DMS114 treated with DMSO at 0.1 percent for 48 hours (cell line): Measurements from ENCODE around the gene HLA-DMA.
A peak's percentile ranks its signal among the peaks of the same experiment; 100 is the strongest.

Experiments
- DNase-seq: peaks from one replicate; lab custom pipeline; 2025; ENCODE audit not compliant: unreplicated experiment; lab: John Stamatoyannopoulos, UW

The HLA-DMA gene

DNA sequence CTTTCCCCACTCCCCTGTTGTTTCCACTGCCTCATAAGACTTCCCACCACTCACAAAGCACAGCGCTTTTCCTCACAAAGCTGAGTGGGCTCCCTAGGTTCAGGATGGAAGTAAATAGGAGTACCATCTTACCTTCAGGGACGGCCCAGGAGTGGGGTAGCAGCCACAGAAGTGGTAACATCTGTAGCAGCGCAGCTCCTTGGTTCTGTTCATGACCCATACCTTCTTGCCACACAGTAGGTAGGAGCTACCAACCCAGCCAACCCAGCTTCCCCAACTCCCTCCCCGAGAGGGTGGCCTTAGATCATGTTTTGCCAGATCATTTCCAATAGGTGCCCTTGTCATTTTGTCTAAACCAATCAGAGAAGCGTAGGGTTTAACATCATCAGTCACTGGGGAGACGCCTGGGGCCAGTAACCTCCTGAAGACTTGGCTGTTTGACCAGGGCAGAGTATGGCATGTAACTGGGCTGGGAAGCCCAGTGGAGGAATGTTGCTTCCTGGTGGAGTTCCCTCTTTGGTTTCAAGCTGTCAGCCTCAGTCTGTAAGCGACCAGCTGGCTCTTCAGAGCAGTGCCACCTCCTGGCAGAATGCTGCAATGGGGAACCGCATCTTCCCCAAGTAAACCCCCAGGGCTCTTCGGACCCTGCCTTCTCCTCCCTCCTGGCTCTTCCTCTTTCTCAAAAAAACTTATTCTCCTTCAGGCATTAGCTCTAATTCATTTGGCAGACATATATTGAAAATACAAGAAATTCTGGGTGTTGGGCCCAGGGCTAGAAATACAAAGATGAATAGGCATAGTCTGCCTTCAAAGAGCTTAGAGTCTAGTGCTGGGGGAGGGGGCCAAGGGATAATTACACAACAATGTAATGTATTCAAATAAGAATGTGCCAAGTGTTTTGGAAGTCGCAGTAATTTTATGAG is at the start of gene HLA-DMA:
Gene HLA-DMA, minus strand, starts transcription at position 281 of the 923 bp plus-strand sequence. Its CDS starts 61 bp downstream, at position 220.
- peak; percentile 72 for DNase-seq

DNA sequence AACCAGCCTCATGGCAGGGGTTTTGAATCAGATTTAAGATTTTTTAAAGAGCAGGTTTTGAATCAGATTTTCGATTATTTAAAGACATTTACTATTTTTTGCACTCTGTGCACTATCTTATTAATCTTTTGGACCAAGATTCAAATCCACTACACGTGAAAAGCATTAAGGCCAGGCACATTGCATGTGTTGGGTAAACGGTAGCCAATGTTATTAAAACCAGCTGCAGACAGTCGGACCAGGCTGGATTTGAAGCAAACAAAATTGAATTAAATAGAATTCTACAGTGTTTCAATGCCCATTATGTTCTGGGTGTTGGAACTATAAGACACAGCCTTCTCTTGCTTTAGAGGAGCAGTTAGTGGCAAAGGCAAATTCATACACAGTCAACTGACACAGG is 48.8 kb upstream of the HLA-DMA start:
- no peak for DNase-seq

DNA sequence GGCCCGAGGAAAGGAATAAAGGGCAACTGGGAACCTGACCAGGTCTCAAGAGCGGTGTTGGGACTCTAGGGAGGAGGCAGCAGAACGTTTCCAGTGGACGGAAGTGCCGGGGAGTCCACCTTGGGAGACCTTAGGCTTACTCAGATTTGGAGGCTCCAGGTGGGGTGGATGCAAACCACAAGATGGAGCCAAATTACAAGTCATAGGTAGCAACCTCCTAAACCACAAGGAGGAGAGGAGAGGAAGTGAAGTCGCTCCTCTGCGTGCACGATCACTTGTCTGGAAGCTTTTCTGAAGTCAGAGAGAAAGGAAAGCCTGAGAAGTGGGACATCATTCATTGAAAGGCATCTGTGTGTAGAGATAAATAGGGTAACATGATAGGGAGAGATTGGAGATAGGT is 47.2 kb upstream of the HLA-DMA start:
- DNase-seq, result peak; percentile 20

DNA sequence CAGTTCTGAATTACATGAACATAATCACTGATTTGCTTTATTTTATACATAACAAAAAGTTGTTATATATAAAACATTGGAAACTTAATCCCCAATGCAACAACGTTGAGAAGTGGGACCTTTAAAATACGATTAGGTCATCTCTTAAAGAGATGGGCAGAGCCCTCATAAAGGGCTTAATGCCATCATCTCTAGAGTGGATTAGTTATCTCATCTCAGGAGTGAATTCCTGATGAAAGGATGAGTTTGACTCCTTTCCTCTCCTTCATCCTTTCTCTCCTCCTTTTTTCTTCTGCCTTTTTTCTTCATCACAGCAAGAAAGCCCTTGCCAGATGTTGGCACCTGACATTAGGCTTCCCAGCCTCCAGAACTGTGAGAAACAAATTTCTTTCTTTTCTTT is 42.6 kb upstream of the HLA-DMA start:
- DNase-seq, result no peak

DNA sequence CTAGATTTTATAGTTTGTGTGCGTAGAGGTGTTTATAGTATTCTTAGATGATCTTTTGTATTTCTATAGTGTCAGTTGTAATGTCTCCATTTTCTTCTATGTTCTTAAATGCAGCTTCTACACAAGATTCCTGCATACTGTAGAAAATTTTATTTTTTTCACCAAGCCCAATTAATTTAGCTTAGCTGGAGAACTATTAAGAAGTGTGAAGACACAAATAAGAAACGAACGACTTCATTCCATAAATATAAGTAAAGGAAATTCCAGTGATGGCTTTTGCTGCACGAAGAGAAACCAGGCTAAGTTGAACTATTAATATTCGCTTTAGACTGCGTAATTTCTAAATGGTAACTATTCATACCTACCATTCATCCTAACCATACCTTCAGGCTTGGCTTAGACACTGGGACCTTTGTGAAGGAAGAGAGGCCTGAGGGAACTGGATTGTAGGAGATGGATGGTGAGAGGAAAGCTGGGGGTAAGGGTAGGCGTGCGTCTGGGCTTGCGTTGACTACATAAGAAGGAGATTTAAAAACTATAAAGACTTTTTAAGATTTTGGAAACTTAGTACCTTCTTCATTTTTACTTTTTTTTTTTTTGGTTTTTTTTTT is 40.6 kb upstream of the HLA-DMA start:
- no peak for DNase-seq

DNA sequence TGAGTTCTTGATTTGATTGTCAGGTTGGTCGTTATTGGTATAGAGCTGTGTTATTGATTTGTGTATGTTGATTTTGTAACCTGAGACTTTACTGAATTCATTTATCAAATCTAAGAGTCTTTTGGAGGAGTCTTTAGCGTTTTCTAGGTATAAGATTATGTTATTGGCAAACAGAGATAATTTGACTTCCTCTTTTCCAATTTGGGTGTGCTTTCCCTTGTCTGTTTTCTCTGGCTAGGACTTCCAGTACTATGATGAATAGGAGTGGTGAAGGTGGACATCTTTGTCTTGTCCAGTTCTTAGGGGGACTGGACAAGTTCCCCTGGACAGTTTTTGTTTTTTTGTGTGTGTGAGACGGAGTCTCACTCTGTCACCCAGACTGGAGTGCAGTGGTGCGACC is 39.1 kb upstream of the HLA-DMA start:
- DNase-seq, result no peak

DNA sequence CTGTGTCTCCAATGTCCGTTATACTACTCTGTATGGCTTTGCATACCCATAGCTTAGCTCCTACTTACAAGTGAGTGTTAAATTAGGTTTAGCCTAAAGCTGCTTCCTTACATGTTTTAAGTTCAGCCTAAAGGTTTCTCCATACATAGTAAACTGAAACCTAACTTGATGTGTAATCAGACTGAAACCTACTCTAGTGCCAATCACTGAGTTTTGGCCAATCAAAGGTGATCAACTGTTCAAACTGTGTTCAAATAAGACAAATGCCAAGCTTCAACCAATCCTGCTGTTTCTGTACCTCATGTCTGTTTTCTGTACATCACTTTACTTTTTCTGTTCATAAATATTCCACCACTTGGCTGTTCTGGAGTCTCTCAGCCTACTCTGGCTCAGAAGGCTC is 36.5 kb upstream of the HLA-DMA start:
- DNase-seq, result no peak

DNA sequence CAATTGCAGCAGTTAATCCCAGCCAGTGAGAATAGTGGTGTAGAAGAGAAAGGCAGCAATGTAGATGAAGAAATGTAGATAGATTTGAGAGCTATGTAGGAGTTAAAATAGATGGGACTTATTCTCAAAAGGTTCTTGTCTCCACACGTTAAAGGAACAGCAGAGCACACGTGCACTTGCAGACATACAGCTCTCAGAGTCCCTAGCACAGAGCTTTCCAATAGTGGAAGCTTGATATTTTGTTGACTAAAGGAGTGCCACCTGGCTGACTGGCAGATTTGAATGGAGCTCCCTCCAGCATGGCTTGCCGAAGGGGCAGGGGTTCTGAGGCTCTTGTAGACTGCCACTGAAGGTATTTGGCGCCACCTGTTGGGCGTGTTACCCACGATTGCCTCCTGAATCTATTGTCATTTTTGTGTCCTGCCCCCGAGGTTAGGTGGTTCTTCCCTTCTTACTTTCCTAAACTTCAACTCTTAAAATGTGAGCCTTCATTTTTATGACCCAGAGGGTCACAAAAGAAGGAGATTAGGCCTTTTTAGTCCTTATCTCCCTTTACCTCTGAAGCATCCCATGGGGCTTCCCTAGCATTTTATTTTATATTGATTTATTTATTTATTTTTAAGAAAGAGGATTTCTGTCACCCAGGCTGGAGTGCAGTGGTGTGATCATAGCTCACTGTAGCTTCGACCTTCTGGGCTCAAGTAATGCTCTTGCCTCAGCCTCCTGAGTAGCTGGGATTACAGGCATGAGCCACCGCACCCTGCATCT is 31.9 kb upstream of the HLA-DMA start:
- DNase-seq, result peak; percentile 82

DNA sequence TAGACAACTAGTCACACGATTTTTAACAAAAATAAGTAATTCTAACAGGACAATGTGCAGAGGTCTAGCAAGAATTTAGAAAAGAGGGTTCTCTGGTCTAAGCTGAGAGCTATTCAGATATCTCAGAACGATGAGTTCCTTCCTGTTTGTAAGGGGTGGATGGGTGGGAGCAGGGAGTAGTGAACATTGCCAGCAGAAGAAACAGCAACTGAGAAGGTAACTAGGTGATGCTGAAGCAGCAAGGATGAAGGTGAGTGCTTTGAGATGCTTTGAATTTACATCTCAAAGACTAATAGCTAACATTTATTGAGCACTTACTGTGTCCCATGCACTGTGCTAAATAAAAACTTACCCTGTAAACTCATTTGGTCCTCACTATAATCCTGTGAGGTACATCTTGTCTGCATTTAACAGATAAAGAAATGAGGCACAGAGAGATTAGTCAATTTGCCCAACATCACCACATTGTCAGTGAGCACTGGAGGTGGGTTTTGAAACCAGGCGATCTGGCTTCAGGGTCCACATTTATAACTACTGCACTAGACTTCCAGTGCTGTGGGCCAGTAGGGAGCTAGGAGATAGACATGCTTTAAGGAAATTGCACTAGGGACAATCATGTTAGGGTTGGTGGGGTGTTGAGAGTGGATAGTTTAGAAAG is 31.2 kb upstream of the HLA-DMA start:
- DNase-seq, result no peak

DNA sequence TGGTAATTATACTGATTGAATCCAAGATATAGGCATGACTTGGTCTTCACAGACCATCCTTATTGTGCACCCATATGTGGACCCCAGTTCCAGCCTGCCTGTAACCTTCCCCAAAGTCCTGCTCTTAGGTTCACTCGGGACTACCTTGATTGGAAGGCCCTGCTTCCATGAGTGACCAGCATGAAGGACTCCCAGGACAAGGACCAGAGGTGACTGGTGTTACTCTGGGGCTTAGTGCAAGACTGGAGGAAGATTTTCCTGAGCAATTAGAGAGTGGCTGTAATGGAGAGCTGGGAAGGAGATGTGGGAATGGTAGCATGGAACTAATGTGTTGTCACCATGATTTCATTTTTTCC is 30.6 kb upstream of the HLA-DMA start:
- no peak for DNase-seq

DNA sequence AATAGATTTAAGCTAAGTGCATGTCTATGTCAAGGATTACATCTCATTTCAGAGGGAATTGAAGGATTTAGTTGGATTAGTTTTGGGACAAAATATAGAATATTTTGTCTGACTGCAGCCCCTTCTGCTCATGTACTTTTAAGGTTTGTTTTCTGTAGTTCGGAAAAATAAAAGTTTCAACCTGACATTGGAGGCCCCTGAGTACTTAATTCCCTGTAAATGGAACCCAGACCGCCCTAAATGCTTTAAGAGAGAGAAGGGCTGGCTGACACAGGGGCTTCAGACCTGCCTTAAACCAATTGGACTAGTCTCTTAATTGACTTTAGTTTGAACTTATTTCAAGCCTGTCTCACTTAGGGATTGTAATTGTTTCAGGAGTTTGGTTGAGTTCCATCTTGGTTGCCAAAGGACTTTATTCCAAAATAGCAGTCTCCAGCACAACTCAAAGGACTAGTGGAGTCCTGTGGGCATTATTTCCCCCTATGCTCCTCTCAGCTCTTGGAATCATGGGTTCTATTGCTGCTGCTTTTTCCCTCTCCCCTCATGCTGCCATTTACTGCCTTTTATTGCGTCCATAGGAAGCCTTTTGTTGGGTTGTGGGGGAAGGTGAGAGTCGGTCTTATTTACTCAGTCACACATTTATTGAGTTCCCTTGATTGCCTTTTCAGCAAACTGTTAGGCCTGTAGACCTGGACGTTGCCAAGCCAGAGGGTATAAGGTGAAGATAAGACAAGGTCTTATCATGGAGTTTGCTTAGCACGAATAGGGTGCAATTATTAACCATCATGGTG is 30.0 kb upstream of the HLA-DMA start:
- DNase-seq, result peak; percentile 64

DNA sequence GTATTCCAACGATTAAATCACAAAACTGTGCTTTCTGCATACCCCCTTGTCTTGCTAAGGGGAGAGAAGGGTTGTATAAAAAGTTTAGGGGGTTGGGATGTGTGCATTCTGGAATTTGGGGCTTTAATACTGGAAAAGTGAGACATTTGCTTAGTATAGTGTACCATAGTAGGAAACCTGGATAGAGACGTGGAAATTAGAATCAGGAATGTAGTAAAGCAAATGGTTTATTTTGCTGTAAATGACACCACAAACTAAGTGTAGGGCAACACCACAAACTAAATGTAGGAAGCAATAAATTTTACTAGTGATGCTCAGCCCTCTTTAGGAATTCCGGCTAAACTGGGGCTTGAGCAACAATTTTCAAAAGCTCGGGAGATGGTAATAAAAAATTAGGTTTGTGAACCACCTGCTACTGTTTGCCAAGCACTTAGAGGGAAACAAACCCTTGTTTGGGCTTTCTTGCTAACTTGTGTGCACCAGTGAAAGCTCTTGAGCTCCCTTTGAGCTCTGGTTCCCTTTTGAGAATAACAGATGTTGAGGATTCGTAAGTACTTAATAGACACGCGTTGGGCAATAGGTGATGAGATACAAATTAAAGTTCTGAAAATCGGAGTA is 29.3 kb upstream of the HLA-DMA start:
- DNase-seq, result peak; percentile 64

DNA sequence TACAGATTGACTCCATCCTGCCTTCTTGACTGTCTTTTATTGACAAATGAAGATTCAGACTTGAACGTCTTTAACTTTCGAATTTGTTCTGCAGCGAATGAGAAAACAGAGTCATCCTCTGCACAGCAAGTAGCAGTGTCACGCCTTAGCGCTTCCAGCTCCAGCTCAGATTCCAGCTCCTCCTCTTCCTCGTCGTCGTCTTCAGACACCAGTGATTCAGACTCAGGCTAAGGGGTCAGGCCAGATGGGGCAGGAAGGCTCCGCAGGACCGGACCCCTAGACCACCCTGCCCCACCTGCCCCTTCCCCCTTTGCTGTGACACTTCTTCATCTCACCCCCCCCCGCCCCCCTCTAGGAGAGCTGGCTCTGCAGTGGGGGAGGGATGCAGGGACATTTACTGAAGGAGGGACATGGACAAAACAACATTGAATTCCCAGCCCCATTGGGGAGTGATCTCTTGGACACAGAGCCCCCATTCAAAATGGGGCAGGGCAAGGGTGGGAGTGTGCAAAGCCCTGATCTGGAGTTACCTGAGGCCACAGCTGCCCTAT is 27.7 kb upstream of the HLA-DMA start:
- no peak for DNase-seq

DNA sequence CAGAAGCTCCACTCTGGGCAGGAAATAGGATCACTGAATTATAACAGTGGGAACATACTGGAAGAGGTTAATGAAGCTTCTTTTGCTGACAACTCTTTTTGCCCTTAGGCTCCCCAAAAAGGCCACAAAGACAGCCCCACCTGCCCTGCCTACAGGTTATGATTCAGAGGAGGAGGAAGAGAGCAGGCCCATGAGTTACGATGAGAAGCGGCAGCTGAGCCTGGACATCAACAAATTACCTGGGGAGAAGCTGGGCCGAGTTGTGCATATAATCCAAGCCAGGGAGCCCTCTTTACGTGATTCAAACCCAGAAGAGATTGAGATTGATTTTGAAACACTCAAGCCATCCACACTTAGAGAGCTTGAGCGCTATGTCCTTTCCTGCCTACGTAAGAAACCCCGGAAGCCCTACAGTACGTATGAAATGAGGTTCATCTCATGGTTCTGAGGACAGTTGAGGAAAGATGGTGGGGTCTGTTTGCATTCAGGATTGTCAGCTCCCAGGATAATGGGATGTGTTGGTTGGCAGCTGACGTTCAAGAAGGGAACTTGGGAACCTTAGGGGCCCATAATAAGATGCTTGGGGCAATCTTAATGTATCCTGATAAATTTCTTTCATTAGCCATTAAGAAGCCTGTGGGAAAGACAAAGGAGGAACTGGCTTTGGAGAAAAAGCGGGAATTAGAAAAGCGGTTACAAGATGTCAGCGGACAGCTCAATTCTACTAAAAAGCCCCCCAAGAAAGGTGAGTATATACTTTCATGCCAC is 27.0 kb upstream of the HLA-DMA start:
- DNase-seq, result no peak

DNA sequence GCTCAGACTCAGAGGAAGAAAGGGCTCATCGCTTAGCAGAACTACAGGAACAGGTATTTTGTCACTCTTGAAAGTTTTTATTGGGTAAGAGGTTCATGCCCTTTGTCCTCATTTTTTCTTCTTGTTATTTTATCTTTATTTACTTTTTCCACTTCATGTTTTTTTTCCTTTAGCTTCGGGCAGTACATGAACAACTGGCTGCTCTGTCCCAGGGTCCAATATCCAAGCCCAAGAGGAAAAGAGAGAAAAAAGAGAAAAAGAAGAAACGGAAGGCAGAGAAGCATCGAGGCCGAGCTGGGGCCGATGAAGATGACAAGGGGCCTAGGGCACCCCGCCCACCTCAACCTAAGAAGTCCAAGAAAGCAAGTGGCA is 25.0 kb upstream of the HLA-DMA start:
- DNase-seq, result no peak

DNA sequence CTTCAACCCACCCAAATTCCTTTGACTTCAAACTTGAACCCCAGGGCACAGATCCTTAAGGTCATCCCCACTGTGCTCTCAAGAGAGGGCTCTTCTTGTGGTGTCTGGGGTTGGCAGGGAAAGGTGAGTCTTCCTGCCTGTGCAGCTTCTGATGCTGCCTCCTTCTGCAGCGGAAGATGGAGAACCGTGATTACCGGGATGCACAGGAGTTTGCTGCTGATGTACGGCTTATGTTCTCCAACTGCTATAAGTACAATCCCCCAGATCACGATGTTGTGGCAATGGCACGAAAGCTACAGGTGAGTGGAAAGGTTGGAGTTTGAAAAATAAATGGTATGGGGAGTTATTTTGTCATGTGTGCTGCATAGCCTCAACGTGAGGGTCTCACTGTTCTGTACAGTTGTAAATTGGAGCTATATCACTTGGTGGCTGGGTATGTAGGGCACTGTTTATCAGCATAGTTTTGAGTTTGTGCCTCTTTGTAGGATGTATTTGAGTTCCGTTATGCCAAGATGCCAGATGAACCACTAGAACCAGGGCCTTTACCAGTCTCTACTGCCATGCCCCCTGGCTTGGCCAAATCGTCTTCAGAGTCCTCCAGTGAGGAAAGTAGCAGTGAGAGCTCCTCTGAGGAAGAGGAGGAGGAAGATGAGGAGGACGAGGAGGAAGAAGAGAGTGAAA is 24.5 kb upstream of the HLA-DMA start:
- no peak for DNase-seq

DNA sequence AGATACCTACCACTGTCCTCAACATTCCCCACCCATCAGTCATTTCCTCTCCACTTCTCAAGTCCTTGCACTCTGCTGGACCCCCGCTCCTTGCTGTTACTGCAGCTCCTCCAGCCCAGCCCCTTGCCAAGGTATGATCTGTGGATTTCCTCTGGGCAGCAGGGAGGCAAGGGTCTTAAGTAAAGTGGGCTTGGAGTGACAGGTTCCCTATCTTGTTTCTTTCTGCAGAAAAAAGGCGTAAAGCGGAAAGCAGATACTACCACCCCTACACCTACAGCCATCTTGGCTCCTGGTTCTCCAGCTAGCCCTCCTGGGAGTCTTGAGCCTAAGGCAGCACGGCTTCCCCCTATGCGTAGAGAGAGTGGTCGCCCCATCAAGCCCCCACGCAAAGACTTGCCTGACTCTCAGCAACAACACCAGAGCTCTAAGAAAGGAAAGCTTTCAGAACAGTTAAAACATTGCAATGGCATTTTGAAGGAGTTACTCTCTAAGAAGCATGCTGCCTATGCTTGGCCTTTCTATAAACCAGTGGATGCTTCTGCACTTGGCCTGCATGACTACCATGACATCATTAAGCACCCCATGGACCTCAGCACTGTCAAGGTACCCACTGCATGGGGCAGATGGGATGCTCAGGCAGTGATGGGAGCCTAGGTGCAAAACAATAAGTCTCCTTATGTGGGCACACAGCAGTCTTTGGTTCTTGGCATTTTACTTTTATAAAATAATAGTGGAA is 23.6 kb upstream of the HLA-DMA start:
- DNase-seq, result no peak

DNA sequence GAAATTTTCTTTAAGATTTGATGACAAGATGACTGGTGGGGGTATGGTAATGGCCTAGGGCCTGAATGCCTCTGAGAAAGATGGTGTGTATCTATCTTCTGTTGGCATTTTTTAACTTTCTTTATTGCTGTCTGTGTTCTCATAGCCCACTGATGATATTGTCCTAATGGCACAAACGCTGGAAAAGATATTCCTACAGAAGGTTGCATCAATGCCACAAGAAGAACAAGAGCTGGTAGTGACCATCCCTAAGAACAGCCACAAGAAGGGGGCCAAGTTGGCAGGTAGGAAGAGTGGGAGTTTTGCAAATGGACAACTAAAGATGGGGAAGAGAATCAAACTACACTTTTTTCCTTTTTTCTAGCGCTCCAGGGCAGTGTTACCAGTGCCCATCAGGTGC is 23.0 kb upstream of the HLA-DMA start:
- no peak for DNase-seq
